Keratinocyte (primary cell): ENCODE measurements around the gene DIRAS1. TPM values are rescaled to one million over a fixed set of nuclear protein-coding genes. Genes with fewer than 3 reads are reported as not detected.

Experiments
- DNase-seq: peaks from one replicate; pipeline ENCODE4 v3.0.0-alpha.2; 2011; ENCODE audit warnings: low read depth, missing footprints, low spot score
- FAIRE-seq: peaks from 2 replicates; lab custom pipeline; 2011; peaks lifted over from hg19 to GRCh38; lab: Jason Lieb, UNC
- H2AFZ ChIP-seq: 2 replicates; pipeline ENCODE4 v1.6.0; 2012; ENCODE audit warnings: low read length, control low read depth, inconsistent platforms; ENCODE audit not compliant: control insufficient read depth
- H3K27ac ChIP-seq: 2 replicates; pipeline ENCODE4 v1.5.1; 2011; ENCODE audit warnings: low read length; ENCODE audit not compliant: control insufficient read depth, insufficient read depth
- H3K27me3 ChIP-seq: 3 replicates; pipeline ENCODE4 v1.6.0; 2011; ENCODE audit warnings: low read length; ENCODE audit not compliant: control insufficient read depth, insufficient read depth; ENCODE audit errors: extremely low read depth
- H3K36me3 ChIP-seq, 2 experiments: 2 replicates in 1 of 2; 3 replicates in 1 of 2; pipeline ENCODE4 v1.5.1; 2011; ENCODE audit warnings: low read length in 2 of 2, mild to moderate bottlenecking in 1 of 2; ENCODE audit not compliant: control insufficient read depth in 2 of 2, insufficient read depth in 2 of 2; ENCODE audit errors: extremely low read depth in 1 of 2
- H3K4me1 ChIP-seq: 3 replicates; pipeline ENCODE4 v1.5.1; 2011; ENCODE audit warnings: low read length; ENCODE audit not compliant: control insufficient read depth, insufficient read depth; ENCODE audit errors: extremely low read depth
- H3K4me2 ChIP-seq: 3 replicates; pipeline ENCODE4 v1.6.0; 2011; ENCODE audit warnings: low read depth, low read length; ENCODE audit not compliant: control insufficient read depth, insufficient read depth; ENCODE audit errors: extremely low read depth
- H3K4me3 ChIP-seq, 3 experiments: fragments of 200-600 bp in 1 of 3; sonication (generic) in 1 of 3; 2 replicates in 2 of 3; 3 replicates in 1 of 3; pipeline ENCODE4 v1.5.1; 2011 to 2016; ENCODE audit warnings: low read length in 3 of 3, mild to moderate bottlenecking in 3 of 3, control low read depth in 2 of 3, inconsistent platforms in 1 of 3, low read depth in 1 of 3, mixed read lengths in 1 of 3, mixed run types in 1 of 3, moderate library complexity in 1 of 3; ENCODE audit not compliant: control insufficient read depth in 2 of 3, insufficient read depth in 2 of 3; ENCODE audit errors: extremely low read depth in 1 of 3
- H3K79me2 ChIP-seq: 2 replicates; pipeline ENCODE4 v1.6.0; 2012; ENCODE audit warnings: low read length; ENCODE audit not compliant: control insufficient read depth, insufficient read depth
- H3K9ac ChIP-seq: 3 replicates; pipeline ENCODE4 v1.6.0; 2011; ENCODE audit warnings: low read length; ENCODE audit not compliant: control insufficient read depth, insufficient read depth; ENCODE audit errors: extremely low read depth
- H3K9me1 ChIP-seq: 3 replicates; pipeline ENCODE4 v1.6.0; 2011; ENCODE audit warnings: low read length; ENCODE audit not compliant: control insufficient read depth, insufficient read depth; ENCODE audit errors: extremely low read depth
- H3K9me3 ChIP-seq: 2 replicates; pipeline ENCODE4 v1.5.1; 2012; ENCODE audit warnings: low read depth, low read length; ENCODE audit not compliant: control insufficient read depth
- H4K20me1 ChIP-seq: 3 replicates; pipeline ENCODE4 v1.6.0; 2011; ENCODE audit warnings: low read length; ENCODE audit not compliant: control insufficient read depth, insufficient read depth; ENCODE audit errors: extremely low read depth
- CTCF ChIP-seq, 3 experiments: IDR thresholded peaks in 1 of 3; conservative IDR thresholded peaks in 1 of 3; optimal IDR thresholded peaks in 1 of 3; 2 replicates in 2 of 3; 3 replicates in 1 of 3; pipeline versions ENCODE3 to v1.5.1; 2011; ENCODE audit warnings: low read length in 3 of 3, mild to moderate bottlenecking in 3 of 3, moderate library complexity in 2 of 3, control low read depth in 1 of 3, inconsistent platforms in 1 of 3; ENCODE audit not compliant: insufficient read depth in 2 of 3; ENCODE audit errors: extremely low read depth in 1 of 3
- EZH2 ChIP-seq: IDR thresholded peaks from one replicate; pipeline ENCODE4 v1.6.1; 2012; ENCODE audit warnings: inconsistent platforms, mild to moderate bottlenecking, low read length, moderate library complexity
- dilution Hi-C: fragments of 300-500 bp; cut with MboI; formaldehyde crosslinking; loops from one replicate; pipeline ENCODE4 v1.7.0; 2020; ENCODE audit warnings: low sequenced_read_pairs; ENCODE audit not compliant: extremely low pct_ligation_motif_present
- polyA plus RNA-seq, 5 experiments: library from polyadenylated mRNA; depleted of rRNA in 3 of 5; stranded (reverse) in 3 of 5; stranded (forward) in 1 of 5; unstranded in 1 of 5; fragments of >200 nt; gene quantifications; 1 replicate in 1 of 5; 2 replicates in 3 of 5; 3 replicates in 1 of 5; pipeline versions ENCODE4 v1.2.1 to v1.2.3, GENCODE V29; 2011 to 2012; ENCODE audit warnings: missing spikeins in 2 of 5, low read depth in 1 of 5, low replicate concordance in 1 of 5

The DIRAS1 gene
- polyA plus RNA-seq, 1 donor (not counting 4 experiments of a cell fraction or from before 2014, with no cell fraction given), result 0.10 TPM

DNA sequence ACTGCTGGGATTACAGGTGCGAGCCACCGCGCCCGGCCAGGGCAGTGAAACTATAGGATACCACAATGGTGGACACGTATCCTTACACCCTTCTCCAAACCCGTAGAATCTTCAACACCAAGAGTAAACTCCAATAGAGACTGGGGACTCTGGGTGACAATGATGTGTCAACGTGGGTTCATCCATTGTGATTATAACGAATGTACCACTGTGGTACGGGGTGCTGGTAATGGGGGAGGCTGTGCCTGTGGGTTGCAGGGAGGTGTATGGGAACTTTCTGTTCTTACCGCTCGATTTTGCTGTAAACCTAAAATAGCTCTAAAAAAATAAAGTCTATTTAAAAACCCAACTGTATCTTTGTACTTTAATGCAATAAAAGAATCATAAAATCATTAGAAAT is 30.3 kb downstream of the DIRAS1 start:
- Histone ChIP-seq H3K27me3 (no peaks in the 10 kb centered on the region), H3K4me2 (no peak overlapping the region), H3K4me1 (no peaks in the 10 kb centered on the region), H3K9me1 (no peaks in the 10 kb centered on the region), H3K9me3 (no peaks in the 10 kb centered on the region), H3K36me3 (no peaks in the 10 kb centered on the region), H3K9ac (no peak overlapping the region), H4K20me1 (no peaks in the 10 kb centered on the region), H3K4me3 (no peak overlapping the region), H3K79me2 (no peaks in the 10 kb centered on the region), H3K27ac (no peak overlapping the region), H2AFZ (no peak overlapping the region)
- FAIRE-seq (no peak), DNase-seq (no peak)
- dilution Hi-C loops, result no loop called here
- TF ChIP-seq EZH2, result no peak
- TF ChIP-seq CTCF (optimal IDR thresholded peaks at IDR 0.05 in 1 of 3, IDR thresholded peaks at IDR 0.05 in 1 of 3, conservative IDR thresholded peaks at IDR 0.05 in 1 of 3; ENCODE audit: extremely low read depth in 1 of 3, insufficient read depth in 2 of 3, low read length in 3 of 3), result no peak

DNA sequence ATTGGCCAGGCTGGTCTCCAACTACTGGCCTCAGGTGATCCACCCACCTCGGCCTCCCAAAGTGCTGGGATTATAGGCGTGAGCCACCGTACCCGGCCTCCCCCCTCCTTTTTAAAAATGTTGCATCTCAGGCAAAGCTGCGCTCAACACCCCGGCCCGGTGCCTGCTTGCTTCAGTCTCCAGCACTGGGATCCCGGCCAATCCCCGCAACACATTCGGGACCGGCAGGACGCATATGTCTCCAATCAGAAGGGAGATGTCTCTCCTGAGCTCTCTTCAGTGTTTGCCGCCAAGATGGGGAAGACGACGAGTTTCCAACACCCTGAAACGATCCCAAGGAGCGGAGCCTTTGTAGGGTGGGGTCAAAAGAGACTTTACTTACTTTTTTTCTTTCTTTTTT is 34.8 kb downstream of the DIRAS1 start:
- no peaks in the 10 kb centered on the region for H3K79me2 ChIP-seq
- no peaks in the 10 kb centered on the region for H3K9me3 ChIP-seq
- no peaks in the 10 kb centered on the region for H3K36me3 ChIP-seq
- H3K4me2 ChIP-seq, result no peak overlapping the region
- H3K27me3 ChIP-seq, result no peaks in the 10 kb centered on the region
- no peak overlapping the region for H3K9ac ChIP-seq
- H4K20me1 ChIP-seq, result no peaks in the 10 kb centered on the region
- FAIRE-seq, result no peak
- H2AFZ ChIP-seq, result no peak overlapping the region
- dilution Hi-C loops, result no loop called here
- TF ChIP-seq CTCF (optimal IDR thresholded peaks at IDR 0.05 in 1 of 3, IDR thresholded peaks at IDR 0.05 in 1 of 3, conservative IDR thresholded peaks at IDR 0.05 in 1 of 3; ENCODE audit: extremely low read depth in 1 of 3, insufficient read depth in 2 of 3, low read length in 3 of 3) (no peak), EZH2 (no peak)
- H3K4me3 ChIP-seq, result no peak overlapping the region
- H3K4me1 ChIP-seq, result no peaks in the 10 kb centered on the region
- no peak overlapping the region for H3K27ac ChIP-seq
- no peaks in the 10 kb centered on the region for H3K9me1 ChIP-seq
- DNase-seq, result no peak
